Measurements from ENCODE around the gene GNG2.

DNA sequence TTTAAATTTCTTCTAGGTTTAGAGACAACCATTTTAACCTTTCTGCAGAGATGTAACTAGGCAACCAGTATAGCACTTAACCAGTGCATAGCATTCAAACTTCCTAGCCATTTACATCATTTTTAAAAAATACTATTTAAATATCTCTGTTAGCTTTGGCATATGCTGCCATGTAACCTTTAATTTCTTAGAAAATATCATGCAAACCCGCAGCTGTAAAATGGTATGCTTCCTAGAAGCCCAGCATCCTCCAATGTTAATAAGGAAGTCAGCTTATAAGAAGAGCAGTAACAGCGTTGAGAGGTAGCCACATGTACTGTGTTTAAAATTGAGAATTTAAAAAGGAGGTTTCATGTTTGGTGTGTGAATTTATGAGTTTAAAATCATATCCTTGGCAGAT is 22.8 kb downstream of the GNG2 start:
- TF ChIP-seq EZH2 (IDR thresholded peaks at IDR 0.05) = no peak
- no peak for TF ChIP-seq CTCF (IDR thresholded peaks at IDR 0.05)
- TF ChIP-seq EZH2phosphoT487 (IDR thresholded peaks at IDR 0.05) = no peak

Data from neural progenitor cell (in vitro differentiated cells).